ENCODE measurements around the gene DOCK11.

GRCh38 chrX:118565853-118566252 lies 70.2 kb downstream of the DOCK11 start:
- TF ChIP-seq POLR2AphosphoS5 (IDR thresholded peaks at IDR 0.05) = no peak
- no peak for TF ChIP-seq CTCF (IDR thresholded peaks at IDR 0.05)
- no peak for TF ChIP-seq POLR2A (IDR thresholded peaks at IDR 0.05)
- no peak for TF ChIP-seq EP300 (IDR thresholded peaks at IDR 0.05)
